ENCODE data around the gene ARHGEF28.

Gene ARHGEF28

GRCh38 chr5:73851471-73852181 is 225.6 kb downstream of the ARHGEF28 start:
- no peak overlapping the region for H3K27ac ChIP-seq (replicated peaks)
- DNase-seq (ENCODE audit: low read depth in 1 of 2, low spot score in 1 of 2) = no peak
- TF ChIP-seq REST (IDR thresholded peaks at IDR 0.05; ENCODE audit: insufficient replicate concordance, low read depth) = no peak
- TF ChIP-seq SPI1 (IDR thresholded peaks at IDR 0.05; ENCODE audit: borderline replicate concordance, low read depth) = no peak
- no peak for TF ChIP-seq CTCF (IDR thresholded peaks at IDR 0.05; ENCODE audit: insufficient read depth, low read length)
- TF ChIP-seq GABPA (IDR thresholded peaks at IDR 0.05; ENCODE audit: low read depth) = no peak
- TF ChIP-seq POLR2AphosphoS5 (IDR thresholded peaks at IDR 0.05; ENCODE audit: low read depth) = no peak
- H3K27me3 ChIP-seq (ENCODE audit: insufficient read depth, poor library complexity, severe bottlenecking) = no peaks in the 10 kb centered on the region
- no peak overlapping the region for H3K4me3 ChIP-seq (replicated peaks; ENCODE audit: insufficient read depth, low read length)

GRCh38 chr5:73853091-73853490 is 227.1 kb downstream of the ARHGEF28 start:
- H3K27me3 ChIP-seq (ENCODE audit: insufficient read depth, poor library complexity, severe bottlenecking) = no peaks in the 10 kb centered on the region
- no peak overlapping the region for H3K27ac ChIP-seq (replicated peaks)
- TF ChIP-seq SPI1 (IDR thresholded peaks at IDR 0.05; ENCODE audit: borderline replicate concordance, low read depth) (no peak), CTCF (IDR thresholded peaks at IDR 0.05; ENCODE audit: insufficient read depth, low read length) (no peak), REST (IDR thresholded peaks at IDR 0.05; ENCODE audit: insufficient replicate concordance, low read depth) (no peak), POLR2AphosphoS5 (IDR thresholded peaks at IDR 0.05; ENCODE audit: low read depth) (no peak), GABPA (IDR thresholded peaks at IDR 0.05; ENCODE audit: low read depth) (no peak)
- H3K4me3 ChIP-seq (replicated peaks; ENCODE audit: insufficient read depth, low read length) = no peak overlapping the region
- DNase-seq (ENCODE audit: low read depth in 1 of 2, low spot score in 1 of 2) = no peak

- TF ChIP-seq POLR2AphosphoS5 (IDR thresholded peaks at IDR 0.05; ENCODE audit: low read depth) (no peak), REST (IDR thresholded peaks at IDR 0.05; ENCODE audit: insufficient replicate concordance, low read depth) (no peak), CTCF (IDR thresholded peaks at IDR 0.05; ENCODE audit: insufficient read depth, low read length) (no peak), GABPA (IDR thresholded peaks at IDR 0.05; ENCODE audit: low read depth) (no peak), SPI1 (IDR thresholded peaks at IDR 0.05; ENCODE audit: borderline replicate concordance, low read depth) (no peak)
- Histone ChIP-seq H3K27me3 (ENCODE audit: insufficient read depth, poor library complexity, severe bottlenecking) (no peaks in the 10 kb centered on the region), H3K27ac (replicated peaks) (no peak overlapping the region), H3K4me3 (replicated peaks; ENCODE audit: insufficient read depth, low read length) (no peak overlapping the region)
- no peak for DNase-seq (ENCODE audit: low read depth in 1 of 2, low spot score in 1 of 2)
Measured at GRCh38 chr5:73856997-73857396, 231.0 kb downstream of the ARHGEF28 start.

Data from HL-60 (cell line).